Activated naive CD8-positive, alpha-beta T cell treated with anti-CD3 and anti-CD28 coated beads, Interleukin-2, amount 10 ng/mL, durations not matched to agents 7 days and 5 days (primary cell): ENCODE measurements around the gene ZNF716. TPM values are rescaled to one million over a fixed set of nuclear protein-coding genes. Genes with fewer than 3 reads are reported as not detected.
"Not testable (repeated sequence)": the region's sequence is repeated elsewhere in the genome, so short reads cannot be mapped to it uniquely, and the experiment has no call there.

ENCODE experiments used
- ATAC-seq: fragments of 150-1000 bp; cut with Tn5 transposase; one replicate; pipeline ENCODE4 v1.10.0; 2021; ENCODE audit warnings: low read depth, moderate library complexity
- POLR2A ChIA-PET: fragments of 350-600 bp; sonication (Branson Sonifier 250); formaldehyde crosslinking; loops from one replicate; lab custom pipeline; 2021; ENCODE audit warnings: antibody characterized with exemption; lab: Charles Lee
- DNase-seq: peaks from one replicate; pipeline ENCODE4 v3.0.0; 2021
- H3K27ac Mint-ChIP-seq: one replicate; pipeline ENCODE4 v1.8.0; 2022; ENCODE audit warnings: mild to moderate bottlenecking, mixed read lengths
- H3K27me3 Mint-ChIP-seq: one replicate; pipeline ENCODE4 v1.8.0; 2022; ENCODE audit warnings: mild to moderate bottlenecking, moderate library complexity, mixed read lengths
- H3K36me3 Mint-ChIP-seq: one replicate; pipeline ENCODE4 v1.8.0; 2021; ENCODE audit warnings: mild to moderate bottlenecking, mixed read lengths
- H3K4me1 Mint-ChIP-seq: one replicate; pipeline ENCODE4 v1.8.0; 2021; ENCODE audit warnings: mixed read lengths
- H3K4me3 Mint-ChIP-seq: one replicate; pipeline ENCODE4 v1.8.0; 2022; ENCODE audit warnings: mild to moderate bottlenecking, moderate library complexity, mixed read lengths
- H3K9me3 Mint-ChIP-seq: one replicate; pipeline ENCODE4 v1.8.0; 2021; ENCODE audit warnings: mixed read lengths
- microRNA-seq: library from miRNA; unstranded; fragments of <30 nt; microRNA quantifications from one replicate; pipeline ENCODE4 v1.2.0, GENCODE V29; 2022
- total RNA-seq, 2 experiments: library from RNA; stranded (reverse); gene quantifications; one replicate each; pipeline ENCODE4 v1.2.3, GENCODE V29; 2021

The ZNF716 gene
- total RNA-seq, 2 experiments from 2014 or later = not detected

DNA sequence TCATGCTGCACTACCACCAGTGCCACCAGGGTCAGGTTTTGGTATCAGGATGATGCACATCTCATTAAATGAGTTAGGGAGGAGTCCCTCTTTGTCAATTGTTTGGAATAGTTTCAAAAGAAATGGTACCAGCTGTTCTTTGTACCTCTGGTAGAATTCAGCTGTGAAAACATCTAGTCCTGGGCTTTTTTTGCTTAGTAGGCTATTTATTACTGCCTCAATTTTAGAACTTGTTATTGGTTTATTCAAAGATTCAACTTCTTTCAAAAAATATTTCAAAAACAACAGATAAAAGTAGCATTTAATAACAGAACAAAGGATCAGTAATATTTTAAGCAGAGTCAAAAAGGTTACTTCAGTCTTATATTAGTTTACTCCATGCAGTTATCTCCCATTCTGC, 6.4 kb upstream of the ZNF716 start:
- ATAC-seq (no peak), DNase-seq (no peak)
- no peaks in the 10 kb centered on the region for H3K4me1 Mint-ChIP-seq
- H3K9me3 Mint-ChIP-seq = peaks cover 8% of the 10 kb centered on the region
- no peaks in the 10 kb centered on the region for H3K36me3 Mint-ChIP-seq
- no peak overlapping the region for H3K27ac Mint-ChIP-seq
- no peaks in the 10 kb centered on the region for H3K27me3 Mint-ChIP-seq
- POLR2A ChIA-PET = no interaction called here
- H3K4me3 Mint-ChIP-seq = no peak overlapping the region

DNA sequence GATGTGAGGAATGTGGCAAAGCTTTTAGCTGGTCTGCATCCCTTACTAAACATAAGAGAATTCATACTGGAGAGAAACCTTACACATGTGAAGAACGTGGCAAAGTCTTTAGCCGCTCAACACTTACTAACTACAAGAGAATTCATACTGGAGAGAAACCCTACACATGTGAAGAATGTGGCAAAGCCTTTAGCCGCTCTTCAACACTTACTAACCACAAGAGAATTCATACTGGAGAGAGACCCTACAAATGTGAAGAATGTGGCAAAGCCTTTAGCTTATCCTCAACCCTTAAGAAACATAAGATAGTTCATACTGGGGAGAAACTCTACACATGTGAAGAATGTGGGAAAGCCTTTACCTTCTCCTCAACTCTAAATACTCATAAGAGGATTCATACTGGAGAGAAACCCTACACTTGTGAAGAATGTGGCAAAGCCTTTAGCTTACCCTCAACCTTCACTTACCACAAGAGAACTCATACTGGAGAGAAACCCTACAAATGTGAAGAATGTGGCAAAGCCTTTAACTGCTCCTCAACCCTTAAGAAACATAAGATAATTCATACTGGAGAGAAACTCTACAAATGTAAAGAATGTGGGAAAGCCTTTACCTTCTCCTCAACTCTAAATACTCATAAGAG, 19.3 kb downstream of the ZNF716 start:
- H3K4me3 Mint-ChIP-seq, ATAC-seq, H3K36me3 Mint-ChIP-seq, H3K27me3 Mint-ChIP-seq, POLR2A ChIA-PET, DNase-seq, H3K27ac Mint-ChIP-seq, H3K4me1 Mint-ChIP-seq: not testable (repeated sequence)
- peaks cover 29% of the 10 kb centered on the region for H3K9me3 Mint-ChIP-seq

DNA sequence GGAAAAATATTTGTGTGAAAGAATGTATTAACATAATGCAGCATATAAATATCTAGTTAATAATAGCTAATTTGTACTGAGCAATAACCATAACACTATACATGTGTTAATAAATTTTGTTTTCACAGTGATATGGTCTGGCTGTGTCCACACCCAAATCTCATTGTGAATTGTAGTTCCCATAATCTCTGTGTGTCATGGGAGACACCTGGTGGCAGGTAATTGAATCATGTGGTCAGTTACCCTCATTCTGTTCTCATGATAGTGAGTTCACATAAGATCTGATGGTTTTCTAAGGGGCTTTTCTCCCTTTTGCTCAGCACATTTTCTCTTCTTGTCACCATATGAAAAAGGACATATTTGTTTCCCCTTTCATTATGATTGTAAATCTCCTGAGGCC, 30.3 kb downstream of the ZNF716 start:
- DNase-seq, POLR2A ChIA-PET, H3K27me3 Mint-ChIP-seq, H3K36me3 Mint-ChIP-seq, H3K4me3 Mint-ChIP-seq, H3K27ac Mint-ChIP-seq, H3K4me1 Mint-ChIP-seq, ATAC-seq: not testable (repeated sequence)
- H3K9me3 Mint-ChIP-seq = peaks cover 15% of the 10 kb centered on the region

DNA sequence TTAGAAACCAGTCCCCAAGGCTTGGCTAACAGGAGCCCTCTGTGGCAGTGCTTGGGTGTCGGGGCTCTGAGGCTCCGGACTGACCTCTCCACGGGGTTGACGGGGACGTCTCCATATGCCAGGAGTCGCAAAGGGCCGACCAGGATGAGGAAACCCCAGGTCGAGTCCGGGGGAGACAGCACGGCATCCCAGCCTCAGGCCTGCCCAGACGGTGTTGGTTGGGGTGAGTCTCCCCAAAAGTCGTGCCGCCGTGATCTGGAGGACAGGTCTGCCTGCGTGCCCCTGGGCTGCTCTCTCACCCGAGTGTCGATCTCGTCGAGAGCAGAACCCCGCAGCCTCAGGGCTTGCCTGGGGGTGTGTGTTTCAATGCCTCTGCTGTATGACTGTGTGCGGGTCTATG, 35.0 kb downstream of the ZNF716 start:
- H3K9me3 Mint-ChIP-seq = peaks cover 12% of the 10 kb centered on the region
- H3K27ac Mint-ChIP-seq, DNase-seq, ATAC-seq, H3K4me3 Mint-ChIP-seq, H3K4me1 Mint-ChIP-seq, POLR2A ChIA-PET, H3K27me3 Mint-ChIP-seq, H3K36me3 Mint-ChIP-seq: not testable (repeated sequence)

DNA sequence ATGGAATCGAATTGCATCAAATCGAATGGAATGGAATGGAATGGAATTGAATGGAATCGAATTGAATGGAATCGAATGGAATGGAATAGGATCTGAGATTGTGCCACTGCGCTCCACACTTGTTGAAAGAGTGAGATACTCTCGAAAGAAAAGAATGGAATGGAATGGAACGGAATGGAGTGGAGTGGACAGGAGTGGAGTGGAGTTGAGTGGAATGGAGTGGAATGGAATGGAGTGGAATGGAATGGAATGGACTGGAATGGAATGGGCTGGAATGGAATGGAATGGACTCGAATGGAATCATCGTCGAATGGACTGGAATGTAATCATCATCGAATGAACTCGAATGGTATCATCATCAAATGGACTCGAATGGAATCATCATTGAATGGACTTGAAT, 38.0 kb downstream of the ZNF716 start:
- POLR2A ChIA-PET = no interaction called here
- Mint-ChIP-seq H3K9me3 (peaks cover 7% of the 10 kb centered on the region), H3K4me3 (no peak overlapping the region), H3K27me3 (no peaks in the 10 kb centered on the region), H3K27ac (no peak overlapping the region), H3K4me1 (no peaks in the 10 kb centered on the region), H3K36me3 (peaks cover 1% of the 10 kb centered on the region)
- ATAC-seq (no peak), DNase-seq (no peak)

DNA sequence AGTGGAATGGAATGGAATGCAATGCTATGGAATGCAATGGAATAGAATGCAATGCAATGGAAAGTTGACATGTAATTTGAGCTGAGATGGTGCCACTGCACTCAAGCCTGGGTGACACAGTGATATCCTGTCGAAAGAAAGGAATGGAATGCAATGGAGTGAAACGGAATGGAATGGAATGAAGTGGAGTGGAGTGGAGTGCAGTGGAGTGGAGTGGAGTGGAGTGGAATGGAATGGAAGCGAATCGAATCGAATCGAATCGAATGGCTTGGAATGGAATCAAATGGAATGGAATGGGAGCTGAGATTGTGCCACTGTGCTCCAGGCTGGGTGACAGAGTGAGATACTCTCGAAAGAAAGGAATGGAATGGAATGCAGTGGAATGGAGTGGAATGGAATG, 45.1 kb downstream of the ZNF716 start:
- DNase-seq, H3K27ac Mint-ChIP-seq, POLR2A ChIA-PET, H3K36me3 Mint-ChIP-seq, H3K4me1 Mint-ChIP-seq, H3K9me3 Mint-ChIP-seq, H3K27me3 Mint-ChIP-seq, ATAC-seq, H3K4me3 Mint-ChIP-seq: not testable (repeated sequence)

DNA sequence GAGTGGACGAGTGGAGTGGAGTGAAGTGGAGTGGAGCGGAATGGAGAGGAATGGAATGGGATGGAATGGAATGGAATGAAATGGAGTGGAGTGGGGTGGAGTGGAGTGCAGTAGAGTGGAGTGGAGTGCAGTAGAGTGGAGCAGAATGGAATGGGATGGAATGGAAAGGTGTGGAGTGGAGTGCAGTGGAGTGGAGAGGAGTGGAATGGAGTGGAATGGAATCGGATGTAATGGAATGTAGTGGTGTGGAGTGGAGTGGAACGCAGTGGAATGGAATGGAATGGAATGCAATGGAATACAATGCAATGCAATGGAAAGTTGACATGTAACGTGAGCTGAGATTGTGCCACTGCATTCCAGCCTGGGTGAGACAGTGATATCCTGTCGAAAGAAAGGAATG, 46.4 kb downstream of the ZNF716 start:
- no peaks in the 10 kb centered on the region for H3K36me3 Mint-ChIP-seq
- no peak overlapping the region for H3K27ac Mint-ChIP-seq
- peaks cover 7% of the 10 kb centered on the region for H3K9me3 Mint-ChIP-seq
- H3K4me3 Mint-ChIP-seq = no peak overlapping the region
- POLR2A ChIA-PET = no interaction called here
- no peaks in the 10 kb centered on the region for H3K27me3 Mint-ChIP-seq
- ATAC-seq (no peak), DNase-seq (no peak)
- H3K4me1 Mint-ChIP-seq = no peaks in the 10 kb centered on the region

DNA sequence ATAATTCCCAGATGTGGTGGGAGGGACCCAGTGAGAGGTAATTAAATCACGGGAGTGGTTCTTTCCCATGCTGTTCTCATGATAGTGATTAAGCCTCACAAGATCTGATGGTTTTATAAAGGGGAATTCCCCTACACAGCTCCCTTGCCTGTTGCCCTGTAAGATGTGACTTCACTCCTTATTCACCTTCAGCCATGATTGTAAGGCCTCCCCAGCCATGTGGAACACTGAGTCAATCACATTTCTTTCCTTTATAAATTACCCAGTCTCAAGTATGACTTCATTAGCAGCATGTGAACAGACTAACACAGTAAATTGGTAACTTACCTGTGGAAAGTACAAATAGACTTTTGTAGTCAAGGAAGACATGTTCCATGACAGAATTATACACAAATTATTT, 55.2 kb downstream of the ZNF716 start:
- Mint-ChIP-seq H3K9me3 (peaks cover 14% of the 10 kb centered on the region), H3K36me3 (no peaks in the 10 kb centered on the region), H3K27ac (no peak overlapping the region), H3K27me3 (no peaks in the 10 kb centered on the region), H3K4me3 (no peak overlapping the region), H3K4me1 (no peaks in the 10 kb centered on the region)
- no peak for DNase-seq
- POLR2A ChIA-PET = no interaction called here
- ATAC-seq = no peak

Small RNAs within 50 kb of the gene (microRNA-seq; reads per million reads assigned to microRNA genes)
- gene MIR3147 = not detected
